Activated B cell treated with CpG ODN at 0.5 μM for 24 hours (primary cell): ENCODE measurements around the gene ZGLP1. TPM values are rescaled to one million over a fixed set of nuclear protein-coding genes. Genes with fewer than 3 reads are reported as not detected.
A peak's percentile ranks its signal among the peaks of the same experiment; 100 is the strongest.

Experiments used
- ATAC-seq: fragments of 200-7000 bp; cut with Tn5 transposase; one replicate; pipeline ENCODE4 v1.10.0; 2021; ENCODE audit warnings: low read depth, mild to moderate bottlenecking, moderate library complexity
- CTCF ChIA-PET: fragments of 350-600 bp; sonication (Branson Sonifier 250); formaldehyde crosslinking; loops from one replicate; lab custom pipeline; 2021; ENCODE audit warnings: antibody characterized with exemption; lab: Charles Lee
- POLR2A ChIA-PET: fragments of 350-600 bp; sonication (Branson Sonifier 250); formaldehyde crosslinking; loops from one replicate; lab custom pipeline; 2021; ENCODE audit warnings: antibody characterized with exemption; lab: Charles Lee
- DNase-seq: peaks from one replicate; pipeline ENCODE4 v3.0.0; 2022
- H3K27ac Mint-ChIP-seq: one replicate; pipeline ENCODE4 v1.8.0; 2020; ENCODE audit warnings: mixed read lengths
- H3K27me3 Mint-ChIP-seq: one replicate; pipeline ENCODE4 v1.8.0; 2021; ENCODE audit warnings: mixed read lengths
- H3K36me3 Mint-ChIP-seq: one replicate; pipeline ENCODE4 v1.8.0; 2021; ENCODE audit warnings: low read depth, mixed read lengths
- H3K4me1 Mint-ChIP-seq: one replicate; pipeline ENCODE4 v1.8.0; 2021; ENCODE audit warnings: mixed read lengths
- H3K4me3 Mint-ChIP-seq: one replicate; pipeline ENCODE4 v1.8.0; 2020; ENCODE audit warnings: mild to moderate bottlenecking, mixed read lengths
- H3K9me3 Mint-ChIP-seq: one replicate; pipeline ENCODE4 v1.8.0; 2020; ENCODE audit warnings: mixed read lengths
- CTCF ChIP-seq: fragments of 200-600 bp; IDR thresholded peaks from one replicate; pipeline ENCODE4 v1.8.0; 2022; ENCODE audit warnings: antibody characterized with exemption, mild to moderate bottlenecking
- intact Hi-C: fragments of 100-400 bp; cut with micrococcal nuclease; formaldehyde crosslinking; loops from one replicate; pipeline ENCODE4 v1.15.1; 2024
- total RNA-seq: library from RNA; stranded (reverse); gene quantifications from 2 replicates; pipeline ENCODE4 v1.2.3, GENCODE V29; 2022

Gene ZGLP1
- total RNA-seq, 1 donor from 2014 or later: 5.1 TPM

GRCh38 chr19:10292206-10292788, 17.3 kb downstream of the ZGLP1 start:
- H3K27ac Mint-ChIP-seq: peak overlapping the region; percentile 59
- intact Hi-C loops: no loop called here
- H3K9me3 Mint-ChIP-seq: no peaks in the 10 kb centered on the region
- CTCF ChIA-PET: interaction anchor here (1.2 to 1.9 kb wide), 3 partner anchors 21 to 97 kb away, joined by 4 to 12 read pairs (median 6); partner anchors contain the start of gene ICAM1
- peak overlapping the region; percentile 73 for H3K4me3 Mint-ChIP-seq
- H3K27me3 Mint-ChIP-seq: peaks cover 43% of the 10 kb centered on the region
- no peak for TF ChIP-seq CTCF
- peaks cover 70% of the 10 kb centered on the region for H3K4me1 Mint-ChIP-seq
- DNase-seq: peak; percentile 50
- ATAC-seq: peak; percentile 16
- no peaks in the 10 kb centered on the region for H3K36me3 Mint-ChIP-seq
- POLR2A ChIA-PET: interaction anchor here (1.3 to 3.7 kb wide), 3 partner anchors 22 to 179 kb away, joined by 3 to 44 read pairs (median 7); partner anchors contain the start of genes ICAM1 and TYK2

DNA sequence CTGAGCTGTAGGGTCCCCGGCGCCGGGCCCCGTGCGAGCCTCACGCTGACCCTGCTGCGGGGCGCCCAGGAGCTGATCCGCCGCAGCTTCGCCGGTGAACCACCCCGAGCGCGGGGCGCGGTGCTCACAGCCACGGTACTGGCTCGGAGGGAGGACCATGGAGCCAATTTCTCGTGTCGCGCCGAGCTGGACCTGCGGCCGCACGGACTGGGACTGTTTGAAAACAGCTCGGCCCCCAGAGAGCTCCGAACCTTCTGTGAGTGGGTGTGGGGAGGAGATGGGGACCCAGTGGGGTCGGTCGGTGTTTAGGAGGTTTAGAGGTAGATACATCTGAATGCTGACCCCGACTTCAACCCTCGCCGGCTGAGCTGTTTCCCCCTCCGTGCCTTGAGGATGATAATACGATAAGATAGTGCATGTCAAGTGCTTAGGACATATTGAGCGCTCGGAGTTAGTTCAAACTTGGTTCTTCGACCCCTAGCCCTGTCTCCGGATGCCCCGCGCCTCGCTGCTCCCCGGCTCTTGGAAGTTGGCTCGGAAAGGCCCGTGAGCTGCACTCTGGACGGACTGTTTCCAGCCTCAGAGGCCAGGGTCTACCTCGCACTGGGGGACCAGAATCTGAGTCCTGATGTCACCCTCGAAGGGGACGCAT, 17.9 kb downstream of the ZGLP1 start:
- intact Hi-C loops: no loop called here
- H3K27ac Mint-ChIP-seq: peak overlapping the region; percentile 41
- H3K4me3 Mint-ChIP-seq: peak overlapping the region; percentile 73
- H3K27me3 Mint-ChIP-seq: peaks cover 43% of the 10 kb centered on the region
- ChIA-PET POLR2A (interaction anchor here (0.8 to 3.7 kb wide), 6 partner anchors 12 to 178 kb away, joined by 3 to 44 read pairs (median 4); partner anchors contain the start of genes ICAM1 and TYK2), CTCF (interaction anchor here (1.2 to 1.9 kb wide), 3 partner anchors 21 to 97 kb away, joined by 4 to 12 read pairs (median 6); partner anchors contain the start of gene ICAM1)
- no peaks in the 10 kb centered on the region for H3K9me3 Mint-ChIP-seq
- DNase-seq (no peak), ATAC-seq (no peak)
- no peaks in the 10 kb centered on the region for H3K36me3 Mint-ChIP-seq
- H3K4me1 Mint-ChIP-seq: peaks cover 76% of the 10 kb centered on the region
- no peak for TF ChIP-seq CTCF

GRCh38 chr19:10290876-10291553, 18.6 kb downstream of the ZGLP1 start:
- Mint-ChIP-seq H3K4me3 (peak overlapping the region; percentile 73), H3K9me3 (no peaks in the 10 kb centered on the region), H3K4me1 (peaks cover 81% of the 10 kb centered on the region), H3K36me3 (peaks cover 5% of the 10 kb centered on the region), H3K27me3 (peaks cover 43% of the 10 kb centered on the region), H3K27ac (peak overlapping the region; percentile 41)
- ATAC-seq (peak; percentile 7), DNase-seq (peak; percentile 50)
- CTCF ChIA-PET: interaction anchor here (1.2 to 1.9 kb wide), 2 partner anchors 21 to 98 kb away, joined by 6 to 12 read pairs; no protein-coding TSS in a partner anchor
- POLR2A ChIA-PET: interaction anchor here (0.8 to 6.5 kb wide), 7 partner anchors 12 to 178 kb away, joined by 3 to 128 read pairs (median 4); partner anchors contain the start of genes ICAM1 and TYK2
- intact Hi-C loops: no loop called here
- TF ChIP-seq CTCF: no peak

DNA sequence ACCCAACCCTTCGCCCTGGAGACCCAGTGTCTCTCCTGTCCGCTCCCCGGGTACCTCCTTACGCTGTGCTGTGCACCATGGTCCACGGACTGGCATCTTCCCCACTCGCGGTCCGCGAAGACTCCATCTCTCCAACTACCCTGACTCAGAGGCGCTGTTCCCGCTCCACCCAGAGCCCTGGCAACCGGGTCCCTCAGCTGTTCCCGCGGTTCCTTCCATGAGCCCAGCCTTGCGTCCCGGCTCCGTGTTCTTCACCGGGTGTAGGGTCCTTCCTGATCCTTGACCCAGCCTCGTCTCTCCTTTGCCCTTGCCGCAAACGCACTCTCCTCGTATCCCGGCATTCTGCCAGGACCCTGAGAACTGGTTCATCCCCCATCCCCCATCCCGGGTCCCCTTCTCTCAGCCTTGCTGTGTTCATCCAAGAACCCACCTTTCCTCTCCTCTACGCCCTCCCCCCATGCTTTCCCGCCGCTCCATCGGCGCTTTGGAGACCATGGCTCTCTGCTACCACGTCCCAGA, 19.2 kb downstream of the ZGLP1 start:
- ChIA-PET CTCF (interaction anchor here (0.9 to 1.8 kb wide), 3 partner anchors 10 to 98 kb away, joined by 3 to 10 read pairs (median 3); partner anchors contain the start of gene ICAM1), POLR2A (interaction anchor here (0.6 to 6.5 kb wide), 6 partner anchors 19 to 227 kb away, joined by 3 to 128 read pairs (median 3); partner anchors contain the start of genes ICAM1 and S1PR5)
- Mint-ChIP-seq H3K4me3 (peak overlapping the region; percentile 73), H3K27me3 (peaks cover 39% of the 10 kb centered on the region), H3K9me3 (no peaks in the 10 kb centered on the region), H3K36me3 (peaks cover 11% of the 10 kb centered on the region), H3K4me1 (peaks cover 81% of the 10 kb centered on the region), H3K27ac (no peak overlapping the region)
- no peak for TF ChIP-seq CTCF
- DNase-seq (no peak), ATAC-seq (no peak)
- intact Hi-C loops: no loop called here
